Osteoblast (primary cell): Measurements from ENCODE around the gene FAM50B. TPM values are rescaled to one million over a fixed set of nuclear protein-coding genes. Genes with fewer than 3 reads are reported as not detected.

Experiments
- DNase-seq: peaks from one replicate; pipeline ENCODE4 v3.0.0; 2011; ENCODE audit warnings: low spot score, mixed read lengths; ENCODE audit not compliant: insufficient read length; ENCODE audit errors: missing footprints
- H2AFZ ChIP-seq: 2 replicates; pipeline ENCODE4 v1.6.0; 2011; ENCODE audit warnings: mild to moderate bottlenecking, low read length
- H3K27ac ChIP-seq: 2 replicates; pipeline ENCODE4 v1.5.1; 2011; ENCODE audit warnings: mild to moderate bottlenecking, low read depth, low read length, moderate library complexity
- H3K27me3 ChIP-seq: 2 replicates; pipeline ENCODE4 v1.6.0; 2012; ENCODE audit warnings: mild to moderate bottlenecking, control low read depth, inconsistent platforms, low read length, moderate library complexity; ENCODE audit not compliant: insufficient read depth
- H3K36me3 ChIP-seq: 2 replicates; pipeline ENCODE4 v1.5.1; 2011; ENCODE audit warnings: mild to moderate bottlenecking, low read length, control low read depth, moderate library complexity; ENCODE audit not compliant: insufficient read depth
- H3K4me1 ChIP-seq: 2 replicates; pipeline ENCODE4 v1.5.1; 2011; ENCODE audit warnings: mild to moderate bottlenecking, low read length, control low read depth, moderate library complexity; ENCODE audit not compliant: insufficient read depth
- H3K4me2 ChIP-seq: 2 replicates; pipeline ENCODE4 v1.6.0; 2011; ENCODE audit warnings: mild to moderate bottlenecking, low read length; ENCODE audit not compliant: insufficient read depth
- H3K4me3 ChIP-seq: fragments of 200-600 bp; sonication (generic); 3 replicates; pipeline ENCODE4 v1.5.1; 2012; ENCODE audit warnings: mild to moderate bottlenecking, low read length, inconsistent platforms; ENCODE audit not compliant: insufficient read depth
- H3K79me2 ChIP-seq: 2 replicates; pipeline ENCODE4 v1.6.0; 2012; ENCODE audit warnings: mild to moderate bottlenecking, low read length, control low read depth, inconsistent platforms; ENCODE audit not compliant: insufficient read depth
- H3K9me3 ChIP-seq: 2 replicates; pipeline ENCODE4 v1.5.1; 2011; ENCODE audit warnings: low read depth, low read length, control low read depth
- H4K20me1 ChIP-seq: 2 replicates; pipeline ENCODE4 v1.6.0; 2012; ENCODE audit warnings: mild to moderate bottlenecking, low read length, control low read depth; ENCODE audit not compliant: insufficient read depth
- total RNA-seq: library from RNA; depleted of rRNA; stranded (reverse); fragments of >200 nt; gene quantifications from 2 replicates; pipeline ENCODE4 v1.2.3, GENCODE V29; 2012
- TF ChIP-seq, protein P1 (sequence below): IDR thresholded peaks from 2 replicates; pipeline ENCODE4 v1.5.1; 2011; ENCODE audit warnings: mild to moderate bottlenecking, low read depth, low read length, moderate library complexity; ENCODE audit errors: extremely low read depth

The FAM50B gene
- total RNA-seq, 1 donor, result 8.0 TPM

DNA sequence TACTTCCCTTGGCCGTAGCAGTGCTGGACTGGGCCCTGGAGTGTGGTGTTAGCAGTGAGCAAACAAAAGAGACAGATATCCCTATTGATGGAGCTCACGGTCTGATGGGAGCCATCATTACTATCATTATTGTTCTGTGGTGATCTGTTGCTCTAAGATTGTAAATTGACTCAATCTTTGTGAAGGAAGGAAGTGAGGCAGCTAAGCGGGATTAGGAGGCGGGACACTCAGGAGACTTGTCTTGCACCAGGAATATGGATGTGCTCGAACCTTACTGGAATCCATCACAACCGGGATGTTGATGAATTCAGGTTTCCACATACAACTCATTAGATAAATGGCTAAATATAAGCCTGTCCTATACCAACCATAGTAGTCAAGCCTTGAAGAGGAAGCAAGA, 25.5 kb upstream of the FAM50B start:
- no peak overlapping the region for H3K4me2 ChIP-seq
- TF ChIP-seq, protein P1, sequence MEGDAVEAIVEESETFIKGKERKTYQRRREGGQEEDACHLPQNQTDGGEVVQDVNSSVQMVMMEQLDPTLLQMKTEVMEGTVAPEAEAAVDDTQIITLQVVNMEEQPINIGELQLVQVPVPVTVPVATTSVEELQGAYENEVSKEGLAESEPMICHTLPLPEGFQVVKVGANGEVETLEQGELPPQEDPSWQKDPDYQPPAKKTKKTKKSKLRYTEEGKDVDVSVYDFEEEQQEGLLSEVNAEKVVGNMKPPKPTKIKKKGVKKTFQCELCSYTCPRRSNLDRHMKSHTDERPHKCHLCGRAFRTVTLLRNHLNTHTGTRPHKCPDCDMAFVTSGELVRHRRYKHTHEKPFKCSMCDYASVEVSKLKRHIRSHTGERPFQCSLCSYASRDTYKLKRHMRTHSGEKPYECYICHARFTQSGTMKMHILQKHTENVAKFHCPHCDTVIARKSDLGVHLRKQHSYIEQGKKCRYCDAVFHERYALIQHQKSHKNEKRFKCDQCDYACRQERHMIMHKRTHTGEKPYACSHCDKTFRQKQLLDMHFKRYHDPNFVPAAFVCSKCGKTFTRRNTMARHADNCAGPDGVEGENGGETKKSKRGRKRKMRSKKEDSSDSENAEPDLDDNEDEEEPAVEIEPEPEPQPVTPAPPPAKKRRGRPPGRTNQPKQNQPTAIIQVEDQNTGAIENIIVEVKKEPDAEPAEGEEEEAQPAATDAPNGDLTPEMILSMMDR, result no peak
- H3K4me3 ChIP-seq, result no peak overlapping the region
- no peaks in the 10 kb centered on the region for H3K36me3 ChIP-seq
- no peaks in the 10 kb centered on the region for H3K27me3 ChIP-seq
- no peaks in the 10 kb centered on the region for H4K20me1 ChIP-seq
- H3K79me2 ChIP-seq, result no peaks in the 10 kb centered on the region
- no peak overlapping the region for H2AFZ ChIP-seq
- DNase-seq, result peak; percentile 67
- no peaks in the 10 kb centered on the region for H3K9me3 ChIP-seq
- H3K4me1 ChIP-seq, result peaks cover 34% of the 10 kb centered on the region
- peak overlapping the region; percentile 98 for H3K27ac ChIP-seq

DNA sequence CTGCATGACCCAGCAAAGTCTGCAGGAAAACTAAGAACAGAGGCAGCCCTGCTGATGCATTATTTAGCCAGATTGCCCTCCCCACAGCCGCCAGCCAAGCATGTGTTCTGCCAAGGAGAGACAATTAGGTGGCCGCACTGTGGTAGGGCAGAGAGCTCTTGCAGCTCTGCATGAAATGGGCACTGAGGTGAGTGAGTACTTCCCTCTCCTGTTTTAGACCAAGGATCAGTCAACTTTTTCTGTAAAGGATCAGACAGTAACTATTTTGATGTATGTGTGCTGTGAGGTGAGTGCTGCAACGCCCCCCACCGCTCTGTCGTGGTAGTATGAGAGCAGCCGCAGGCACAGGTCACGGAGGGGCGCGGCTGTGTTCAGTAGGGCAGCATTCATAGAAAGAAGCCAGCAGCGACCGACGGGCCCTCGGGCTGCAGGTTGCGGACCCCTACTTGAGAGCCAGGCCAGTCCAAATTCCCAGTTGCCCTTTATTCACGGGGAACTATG, 23.8 kb upstream of the FAM50B start:
- Histone ChIP-seq H3K27me3 (no peaks in the 10 kb centered on the region), H3K9me3 (no peaks in the 10 kb centered on the region), H3K27ac (peak overlapping the region; percentile 98), H3K79me2 (no peaks in the 10 kb centered on the region), H2AFZ (peak overlapping the region; percentile 73), H3K4me1 (peaks cover 40% of the 10 kb centered on the region), H3K36me3 (no peaks in the 10 kb centered on the region), H3K4me3 (peak overlapping the region; percentile 55), H3K4me2 (peak overlapping the region; percentile 83), H4K20me1 (no peaks in the 10 kb centered on the region)
- TF ChIP-seq, protein P1, result peak; percentile 59
- peak; percentile 80 for DNase-seq

DNA sequence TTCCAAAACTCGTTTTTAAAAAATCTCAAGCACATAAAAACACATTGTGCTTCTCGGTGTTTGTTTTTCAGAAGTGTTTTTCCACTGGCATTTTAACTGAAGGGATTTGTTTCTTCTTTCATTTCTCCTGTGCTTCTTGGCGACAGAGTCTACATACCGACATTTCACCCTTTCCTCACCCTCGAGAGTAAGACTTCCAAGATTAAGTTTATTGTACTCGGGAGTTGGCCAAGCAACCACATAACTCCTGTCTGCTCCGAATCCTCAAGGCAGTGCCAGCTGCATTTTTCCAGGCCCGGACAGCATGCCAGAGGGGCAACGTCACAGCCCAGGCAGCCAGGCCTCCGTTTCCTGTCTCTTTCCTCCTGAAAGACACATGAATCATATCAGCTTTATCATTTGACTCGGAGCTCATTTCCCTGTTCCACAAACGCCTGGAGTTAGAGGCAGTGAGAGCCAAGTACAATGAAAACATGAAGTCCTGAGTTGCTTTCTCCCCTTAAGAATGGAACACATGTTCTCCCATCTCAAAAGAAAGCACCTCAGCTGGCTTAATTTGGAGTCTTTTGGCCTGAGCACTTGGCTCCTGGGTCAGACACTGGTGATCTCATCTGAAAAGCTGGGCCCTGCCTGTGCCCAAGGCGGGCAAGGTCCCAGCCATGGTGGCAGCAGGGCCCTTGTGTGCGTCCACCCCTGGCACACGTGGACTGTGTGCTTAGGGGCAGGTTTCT, 23.2 kb upstream of the FAM50B start:
- Histone ChIP-seq H3K27me3 (no peaks in the 10 kb centered on the region), H3K79me2 (no peaks in the 10 kb centered on the region), H3K4me2 (peak overlapping the region; percentile 83), H4K20me1 (no peaks in the 10 kb centered on the region), H3K4me3 (peak overlapping the region; percentile 55), H3K4me1 (peaks cover 40% of the 10 kb centered on the region), H3K36me3 (no peaks in the 10 kb centered on the region), H2AFZ (peak overlapping the region; percentile 73), H3K9me3 (no peaks in the 10 kb centered on the region), H3K27ac (peak overlapping the region; percentile 98)
- peak; percentile 97 for DNase-seq
- TF ChIP-seq, protein P1, result no peak

DNA sequence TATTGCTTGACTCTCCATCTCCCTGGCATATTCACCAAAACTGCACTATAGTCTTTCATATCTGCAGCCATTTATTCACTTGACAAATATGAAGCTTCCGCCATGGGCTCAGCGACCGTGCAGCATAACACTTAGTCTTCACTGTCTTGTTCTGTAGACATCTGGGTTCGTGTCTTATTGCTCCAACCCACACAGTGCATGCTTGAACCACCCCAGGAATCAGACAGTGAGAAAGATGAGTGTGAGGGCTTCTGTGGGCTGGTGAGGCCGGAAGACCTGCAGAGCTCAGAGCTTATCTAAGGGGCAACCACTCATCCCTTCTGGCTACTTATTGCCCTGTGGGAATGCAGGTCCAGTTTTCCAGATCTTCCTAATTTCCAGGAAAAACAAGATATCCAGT, 19.9 kb upstream of the FAM50B start:
- no peak overlapping the region for H3K4me3 ChIP-seq
- no peaks in the 10 kb centered on the region for H4K20me1 ChIP-seq
- no peaks in the 10 kb centered on the region for H3K9me3 ChIP-seq
- H3K4me1 ChIP-seq, result peaks cover 34% of the 10 kb centered on the region
- no peaks in the 10 kb centered on the region for H3K36me3 ChIP-seq
- DNase-seq, result no peak
- peak overlapping the region; percentile 8 for H2AFZ ChIP-seq
- no peaks in the 10 kb centered on the region for H3K79me2 ChIP-seq
- H3K4me2 ChIP-seq, result no peak overlapping the region
- H3K27me3 ChIP-seq, result no peaks in the 10 kb centered on the region
- H3K27ac ChIP-seq, result peak overlapping the region; percentile 45
- TF ChIP-seq, protein P1, result no peak
